Mucosa of rectum (tissue), 2 donors: ENCODE data around the gene TBL1XR1.

ENCODE experiments used
- H3K27ac ChIP-seq, 2 donors: one replicate each; pipeline ENCODE4 v1.7.0; 2013; ENCODE audit warnings: inconsistent platforms in 2 of 2, low read depth in 2 of 2, low read length in 2 of 2
- H3K27me3 ChIP-seq, 2 donors: one replicate each; pipeline ENCODE4 v1.7.0; 2013; ENCODE audit warnings: low read length in 2 of 2; ENCODE audit not compliant: control insufficient read depth in 2 of 2, insufficient read depth in 2 of 2
- H3K36me3 ChIP-seq, 2 donors: one replicate each; pipeline ENCODE4 v1.7.0; 2013; ENCODE audit warnings: low read length in 2 of 2; ENCODE audit not compliant: control insufficient read depth in 2 of 2, insufficient read depth in 2 of 2
- H3K4me1 ChIP-seq, 2 donors: one replicate each; pipeline ENCODE4 v1.7.0; 2013; ENCODE audit warnings: low read length in 2 of 2, mild to moderate bottlenecking in 1 of 2; ENCODE audit not compliant: control insufficient read depth in 2 of 2, insufficient read depth in 2 of 2
- H3K4me3 ChIP-seq, 2 donors: one replicate each; pipeline ENCODE4 v1.7.0; 2013; ENCODE audit warnings: low read length in 2 of 2
- H3K9ac ChIP-seq, 2 donors: one replicate each; pipeline ENCODE4 v1.7.0; 2013; ENCODE audit warnings: low read length in 2 of 2, low read depth in 1 of 2, mild to moderate bottlenecking in 1 of 2
- H3K9me3 ChIP-seq, 2 donors: one replicate each; pipeline ENCODE4 v1.7.0; 2013; ENCODE audit warnings: low read length in 2 of 2; ENCODE audit not compliant: control insufficient read depth in 2 of 2
- donor health status: healthy.
- donor health status: Normal muscosa, but diverticular disease.

Gene TBL1XR1

GRCh38 chr3:176977331-176977730, 220.0 kb downstream of the TBL1XR1 start:
- H3K27me3 ChIP-seq, result no peaks in the 10 kb centered on the region
- no peak overlapping the region for H3K27ac ChIP-seq
- no peak overlapping the region for H3K9ac ChIP-seq
- H3K4me1 ChIP-seq, result no peaks in the 10 kb centered on the region
- H3K36me3 ChIP-seq, result no peaks in the 10 kb centered on the region
- H3K9me3 ChIP-seq, result no peaks in the 10 kb centered on the region
- H3K4me3 ChIP-seq, result no peak overlapping the region

GRCh38 chr3:176976586-176976985, 220.7 kb downstream of the TBL1XR1 start:
- Histone ChIP-seq H3K9ac (no peak overlapping the region), H3K36me3 (no peaks in the 10 kb centered on the region), H3K4me1 (no peaks in the 10 kb centered on the region), H3K27me3 (no peaks in the 10 kb centered on the region), H3K27ac (no peak overlapping the region), H3K4me3 (no peak overlapping the region), H3K9me3 (no peaks in the 10 kb centered on the region)

GRCh38 chr3:176974279-176974678, 223.0 kb downstream of the TBL1XR1 start:
- Histone ChIP-seq H3K9ac (no peak overlapping the region), H3K36me3 (no peaks in the 10 kb centered on the region), H3K4me3 (no peak overlapping the region), H3K9me3 (no peaks in the 10 kb centered on the region), H3K27me3 (no peaks in the 10 kb centered on the region), H3K4me1 (no peaks in the 10 kb centered on the region), H3K27ac (no peak overlapping the region)

DNA sequence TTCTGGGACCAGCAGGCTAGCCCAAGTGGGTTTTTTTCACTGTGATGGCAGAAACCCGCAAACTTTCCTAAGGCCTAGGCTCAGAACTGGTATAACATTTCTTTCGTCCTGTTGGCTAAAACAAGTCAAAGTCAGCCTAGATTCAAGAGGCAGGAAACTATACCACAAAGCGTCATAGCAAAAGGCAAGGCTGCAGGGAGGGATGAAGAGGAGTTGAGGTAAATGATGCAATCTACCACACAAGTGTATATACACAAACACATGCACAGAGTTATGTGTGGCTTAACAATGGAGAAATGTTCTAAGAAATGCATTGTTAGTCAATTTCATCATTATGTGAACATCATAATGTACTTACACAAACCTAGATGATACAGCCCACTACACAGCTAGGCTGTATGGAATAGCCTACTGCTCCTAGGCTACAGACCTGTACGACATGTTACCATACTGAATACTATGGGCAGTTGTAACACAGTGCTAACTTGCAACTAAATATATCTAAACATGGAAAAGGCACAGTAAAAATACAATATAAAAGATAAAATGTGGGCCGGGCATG, 225.6 kb downstream of the TBL1XR1 start:
- no peaks in the 10 kb centered on the region for H3K36me3 ChIP-seq
- H3K9ac ChIP-seq, result no peak overlapping the region
- H3K4me3 ChIP-seq, result no peak overlapping the region
- H3K27ac ChIP-seq, result no peak overlapping the region
- H3K9me3 ChIP-seq, result no peaks in the 10 kb centered on the region
- H3K4me1 ChIP-seq, result no peaks in the 10 kb centered on the region
- H3K27me3 ChIP-seq, result no peaks in the 10 kb centered on the region

GRCh38 chr3:176970770-176971169, 226.5 kb downstream of the TBL1XR1 start:
- H3K9ac ChIP-seq, result no peak overlapping the region
- H3K4me1 ChIP-seq, result no peaks in the 10 kb centered on the region
- H3K27ac ChIP-seq, result no peak overlapping the region
- no peaks in the 10 kb centered on the region for H3K27me3 ChIP-seq
- no peak overlapping the region for H3K4me3 ChIP-seq
- no peaks in the 10 kb centered on the region for H3K9me3 ChIP-seq
- H3K36me3 ChIP-seq, result no peaks in the 10 kb centered on the region

DNA sequence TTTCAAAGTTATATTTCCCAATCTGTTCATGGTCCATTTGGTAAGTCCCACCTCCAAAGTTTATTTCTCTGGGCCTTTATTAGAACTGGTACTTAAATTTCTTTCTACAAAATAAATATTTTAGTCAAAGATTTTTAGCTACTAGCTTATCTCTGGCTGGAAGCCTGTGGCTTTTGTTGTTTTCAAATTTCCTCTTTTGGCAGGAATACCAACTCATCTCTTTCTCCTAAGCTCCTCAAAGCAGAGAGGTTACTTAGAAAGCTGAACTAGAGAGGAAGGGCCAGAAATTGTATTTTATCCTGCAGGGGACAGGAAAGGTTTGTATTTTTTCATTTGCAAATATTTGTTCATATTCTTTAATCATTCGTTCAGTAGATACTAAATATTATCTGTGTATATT, 227.8 kb downstream of the TBL1XR1 start:
- H3K27me3 ChIP-seq, result no peaks in the 10 kb centered on the region

More for the DNA sequence above, 227.8 kb downstream of the TBL1XR1 start:
- H3K4me3 ChIP-seq, result no peak overlapping the region
- no peaks in the 10 kb centered on the region for H3K4me1 ChIP-seq
- H3K27ac ChIP-seq, result no peak overlapping the region
- H3K9me3 ChIP-seq, result no peaks in the 10 kb centered on the region
- no peak overlapping the region for H3K9ac ChIP-seq
- no peaks in the 10 kb centered on the region for H3K36me3 ChIP-seq
